GM23338 (cell line): ENCODE data around the gene SPEM2. TPM values are rescaled to one million over a fixed set of nuclear protein-coding genes. Genes with fewer than 3 reads are reported as not detected.

Experiments used
- ATAC-seq: fragments of 200-7000 bp; cut with Tn5 transposase; 3 replicates; pipeline ENCODE4 v1.9.1; 2020
- DNase-seq: peaks from one replicate; pipeline ENCODE4 v3.0.0-alpha.2; 2015; ENCODE audit warnings: low spot score
- H2AFZ ChIP-seq: fragments of 200-600 bp; sonication (generic); 2 replicates; pipeline ENCODE4 v1.8.0; 2016; ENCODE audit warnings: antibody characterized with exemption, mild to moderate bottlenecking, moderate library complexity
- H3F3A ChIP-seq: fragments of 200-600 bp; sonication (generic); replicated peaks from 2 replicates; pipeline ENCODE4 v1.8.0; 2017; ENCODE audit warnings: antibody characterized with exemption, mixed run types, low read depth
- H3K27ac ChIP-seq: fragments of 200-600 bp; sonication (generic); 2 replicates; pipeline ENCODE4 v1.6.1; 2016; ENCODE audit warnings: low read depth
- H3K27me3 ChIP-seq: fragments of 200-600 bp; sonication (generic); 2 replicates; pipeline ENCODE4 v1.8.0; 2016; ENCODE audit warnings: mild to moderate bottlenecking, mixed run types, moderate library complexity; ENCODE audit not compliant: insufficient read depth
- H3K36me3 ChIP-seq: fragments of 200-600 bp; sonication (generic); 2 replicates; pipeline ENCODE4 v1.8.0; 2016; ENCODE audit warnings: mild to moderate bottlenecking; ENCODE audit not compliant: insufficient read depth
- H3K4me1 ChIP-seq: fragments of 200-600 bp; sonication (generic); 2 replicates; pipeline ENCODE4 v1.8.0; 2016; ENCODE audit warnings: mild to moderate bottlenecking, moderate library complexity; ENCODE audit not compliant: insufficient read depth
- H3K4me2 ChIP-seq: fragments of 200-600 bp; sonication (generic); 2 replicates; pipeline ENCODE4 v1.7.1; 2017; ENCODE audit warnings: mixed run types
- H3K4me3 ChIP-seq: fragments of 200-600 bp; sonication (generic); 2 replicates; pipeline ENCODE4 v1.6.1; 2016; ENCODE audit warnings: mixed run types
- H3K79me2 ChIP-seq: fragments of 200-600 bp; sonication (generic); replicated peaks from 2 replicates; pipeline ENCODE4 v1.8.0; 2017; ENCODE audit warnings: mild to moderate bottlenecking; ENCODE audit not compliant: insufficient read depth
- H3K9me2 ChIP-seq: fragments of 200-600 bp; sonication (generic); 2 replicates; pipeline ENCODE4 v1.8.0; 2017; ENCODE audit not compliant: insufficient read depth
- H4K20me1 ChIP-seq: fragments of 200-600 bp; sonication (generic); replicated peaks from 2 replicates; pipeline ENCODE4 v1.8.0; 2017; ENCODE audit warnings: mild to moderate bottlenecking; ENCODE audit not compliant: insufficient read depth
- H3K27ac Mint-ChIP-seq: 2 replicates; pipeline ENCODE4 v1.8.0; 2020; ENCODE audit warnings: inconsistent platforms, mild to moderate bottlenecking, moderate library complexity, mixed read lengths
- H3K27me3 Mint-ChIP-seq: 3 replicates; pipeline ENCODE4 v1.8.0; 2022; ENCODE audit warnings: low read depth, mild to moderate bottlenecking, moderate library complexity, mixed read lengths, inconsistent platforms; ENCODE audit not compliant: insufficient read depth, poor library complexity
- H3K36me3 Mint-ChIP-seq: 3 replicates; pipeline ENCODE4 v1.8.0; 2021; ENCODE audit warnings: low read depth, mild to moderate bottlenecking, inconsistent platforms, moderate library complexity, mixed read lengths
- H3K4me1 Mint-ChIP-seq: 3 replicates; pipeline ENCODE4 v1.8.0; 2020; ENCODE audit warnings: mild to moderate bottlenecking, inconsistent platforms, mixed read lengths
- H3K4me3 Mint-ChIP-seq: 3 replicates; pipeline ENCODE4 v1.8.0; 2021; ENCODE audit warnings: moderate library complexity, mild to moderate bottlenecking, inconsistent platforms, mixed read lengths
- H3K9me3 Mint-ChIP-seq: 3 replicates; pipeline ENCODE4 v1.8.0; 2020; ENCODE audit warnings: moderate library complexity, mild to moderate bottlenecking, inconsistent platforms, mixed read lengths
- CREB1 ChIP-seq: fragments of 250-450 bp; sonication (Bioruptor Pico); IDR thresholded peaks from 2 replicates; pipeline ENCODE4 v1.5.0; 2020; ENCODE audit warnings: low read depth, mild to moderate bottlenecking, moderate library complexity
- EZH2 ChIP-seq: fragments of 200-600 bp; sonication (generic); IDR thresholded peaks from one replicate; pipeline ENCODE4 v1.8.0; 2017; ENCODE audit warnings: antibody characterized with exemption, mild to moderate bottlenecking, low read depth; ENCODE audit not compliant: unreplicated experiment
- JUNB ChIP-seq: IDR thresholded peaks from one replicate; pipeline ENCODE4 v1.6.1; 2016; ENCODE audit warnings: antibody characterized with exemption; ENCODE audit not compliant: unreplicated experiment
- NANOG ChIP-seq: IDR thresholded peaks from 2 replicates; pipeline ENCODE4 v1.6.1; 2016; ENCODE audit warnings: antibody characterized with exemption, borderline replicate concordance
- POLR2AphosphoS5 ChIP-seq: IDR thresholded peaks from 2 replicates; pipeline ENCODE4 v1.6.1; 2016; ENCODE audit warnings: antibody characterized with exemption, low read depth
- ZNF114 ChIP-seq: fragments of 250-450 bp; sonication (Bioruptor Pico); IDR thresholded peaks from 2 replicates; pipeline ENCODE4 v1.5.0; 2020; ENCODE audit warnings: mild to moderate bottlenecking, moderate library complexity
- polyA plus RNA-seq: library from polyadenylated mRNA; unstranded; fragments of >200 nt; fragmentation: Nextera tagmentation; extraction: Ambion mirVana; gene quantifications from 2 replicates; pipeline ENCODE4 v1.2.1, GENCODE V29; 2016
- total RNA-seq: library from RNA; depleted of rRNA; stranded (reverse); fragments of >200 nt; shearing (Covaris generic); gene quantifications from 2 replicates; pipeline ENCODE4 v1.2.3, GENCODE V29; 2014
- TF ChIP-seq, protein P1 (sequence below), 2 experiments: fragments of 200-600 bp in 1 of 2; sonication (generic) in 1 of 2; conservative IDR thresholded peaks; 2 replicates each; pipeline versions ENCODE4 v1.5.1 to v1.6.1; 2016 to 2017; ENCODE audit warnings: antibody characterized with exemption in 2 of 2, low read depth in 2 of 2, mild to moderate bottlenecking in 2 of 2, moderate library complexity in 1 of 2
- TF ChIP-seq, protein P2 (sequence below): IDR thresholded peaks from one replicate; pipeline ENCODE4 v1.6.1; 2018; ENCODE audit warnings: antibody characterized with exemption; ENCODE audit not compliant: unreplicated experiment

SPEM2 gene
- total and polyA plus RNA-seq, 2 experiments from 2014 or later = not detected

DNA sequence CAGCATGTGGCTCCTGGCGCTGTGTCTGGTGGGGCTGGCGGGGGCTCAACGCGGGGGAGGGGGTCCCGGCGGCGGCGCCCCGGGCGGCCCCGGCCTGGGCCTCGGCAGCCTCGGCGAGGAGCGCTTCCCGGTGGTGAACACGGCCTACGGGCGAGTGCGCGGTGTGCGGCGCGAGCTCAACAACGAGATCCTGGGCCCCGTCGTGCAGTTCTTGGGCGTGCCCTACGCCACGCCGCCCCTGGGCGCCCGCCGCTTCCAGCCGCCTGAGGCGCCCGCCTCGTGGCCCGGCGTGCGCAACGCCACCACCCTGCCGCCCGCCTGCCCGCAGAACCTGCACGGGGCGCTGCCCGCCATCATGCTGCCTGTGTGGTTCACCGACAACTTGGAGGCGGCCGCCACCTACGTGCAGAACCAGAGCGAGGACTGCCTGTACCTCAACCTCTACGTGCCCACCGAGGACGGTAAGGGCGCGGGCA, 17.1 kb upstream of the SPEM2 start:
- peaks cover 13% of the 10 kb centered on the region for H3F3A ChIP-seq
- no peaks in the 10 kb centered on the region; the same call in 1 of the 2 replicates for H4K20me1 ChIP-seq
- DNase-seq = peak; percentile 62
- peaks cover 8% of the 10 kb centered on the region; the same call in 1 of the 2 replicates for H3K79me2 ChIP-seq
- peak overlapping the region; percentile 57 for H3K4me3 ChIP-seq
- peaks cover 21% of the 10 kb centered on the region for H3K36me3 Mint-ChIP-seq
- H3K4me2 ChIP-seq = peak overlapping the region; percentile 81
- H2AFZ ChIP-seq = 0 out of 2 replicates have a peak overlapping the region, but pooled peaks have one; percentile 32
- peaks cover 18% of the 10 kb centered on the region for H3K27me3 Mint-ChIP-seq
- peak; percentile 7 for ATAC-seq
- peak overlapping the region; percentile 58; the same call in 2 of the 3 replicates for H3K4me3 Mint-ChIP-seq
- no peaks in the 10 kb centered on the region for H3K27me3 ChIP-seq
- H3K9me2 ChIP-seq = no peaks in the 10 kb centered on the region
- peaks cover 22% of the 10 kb centered on the region for H3K4me1 ChIP-seq
- H3K36me3 ChIP-seq = no peaks in the 10 kb centered on the region; the same call in 1 of the 2 replicates
- no peaks in the 10 kb centered on the region for H3K9me3 Mint-ChIP-seq
- peaks cover 36% of the 10 kb centered on the region for H3K4me1 Mint-ChIP-seq
- TF ChIP-seq, protein P1, sequence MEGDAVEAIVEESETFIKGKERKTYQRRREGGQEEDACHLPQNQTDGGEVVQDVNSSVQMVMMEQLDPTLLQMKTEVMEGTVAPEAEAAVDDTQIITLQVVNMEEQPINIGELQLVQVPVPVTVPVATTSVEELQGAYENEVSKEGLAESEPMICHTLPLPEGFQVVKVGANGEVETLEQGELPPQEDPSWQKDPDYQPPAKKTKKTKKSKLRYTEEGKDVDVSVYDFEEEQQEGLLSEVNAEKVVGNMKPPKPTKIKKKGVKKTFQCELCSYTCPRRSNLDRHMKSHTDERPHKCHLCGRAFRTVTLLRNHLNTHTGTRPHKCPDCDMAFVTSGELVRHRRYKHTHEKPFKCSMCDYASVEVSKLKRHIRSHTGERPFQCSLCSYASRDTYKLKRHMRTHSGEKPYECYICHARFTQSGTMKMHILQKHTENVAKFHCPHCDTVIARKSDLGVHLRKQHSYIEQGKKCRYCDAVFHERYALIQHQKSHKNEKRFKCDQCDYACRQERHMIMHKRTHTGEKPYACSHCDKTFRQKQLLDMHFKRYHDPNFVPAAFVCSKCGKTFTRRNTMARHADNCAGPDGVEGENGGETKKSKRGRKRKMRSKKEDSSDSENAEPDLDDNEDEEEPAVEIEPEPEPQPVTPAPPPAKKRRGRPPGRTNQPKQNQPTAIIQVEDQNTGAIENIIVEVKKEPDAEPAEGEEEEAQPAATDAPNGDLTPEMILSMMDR (conservative IDR thresholded peaks at IDR 0.05; ENCODE audit: low read depth in 2 of 2) = peak in 1 of 2 experiments; percentile 24; a peak in 1 of 4 replicates
- TF ChIP-seq ZNF114 (CRISPR knock-in tag) = no peak
- no peak for TF ChIP-seq JUNB
- TF ChIP-seq NANOG = no peak
- H3K27ac Mint-ChIP-seq = no peak overlapping the region
- no peak overlapping the region for H3K27ac ChIP-seq

DNA sequence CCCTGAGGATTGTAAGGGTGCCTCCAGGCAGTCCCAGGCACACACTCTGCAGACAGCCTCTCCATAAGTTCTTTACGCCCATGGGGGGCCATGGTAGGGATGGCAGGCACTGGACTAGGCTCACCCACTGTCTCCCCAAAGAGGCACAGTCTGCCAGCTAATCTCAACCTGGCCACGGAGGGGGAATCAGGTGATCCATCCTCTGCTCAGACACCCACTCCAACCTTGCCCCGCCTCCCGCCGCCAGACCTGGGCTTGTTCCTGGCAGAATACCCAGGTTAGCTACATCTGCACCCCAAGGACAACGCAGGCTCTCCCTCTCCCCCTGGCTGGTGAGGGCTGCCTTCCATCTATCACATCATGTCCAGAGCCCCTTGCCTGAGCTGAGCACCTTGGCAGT, 16.6 kb upstream of the SPEM2 start:
- H3K4me2 ChIP-seq = peak overlapping the region; percentile 81
- H3K9me2 ChIP-seq = no peaks in the 10 kb centered on the region
- H3K4me3 ChIP-seq = peak overlapping the region; percentile 57
- Mint-ChIP-seq H3K9me3 (no peaks in the 10 kb centered on the region), H3K4me1 (peaks cover 36% of the 10 kb centered on the region), H3K36me3 (peaks cover 21% of the 10 kb centered on the region), H3K27ac (no peak overlapping the region), H3K4me3 (peak overlapping the region; percentile 49), H3K27me3 (peaks cover 18% of the 10 kb centered on the region)
- H3F3A ChIP-seq = peaks cover 13% of the 10 kb centered on the region
- H2AFZ ChIP-seq = 0 out of 2 replicates have a peak overlapping the region, but pooled peaks have one; percentile 32
- H3K27me3 ChIP-seq = no peaks in the 10 kb centered on the region
- DNase-seq = no peak
- H3K4me1 ChIP-seq = peaks cover 22% of the 10 kb centered on the region
- H4K20me1 ChIP-seq = no peaks in the 10 kb centered on the region; the same call in 1 of the 2 replicates
- ATAC-seq = no peak
- TF ChIP-seq POLR2AphosphoS5 (no peak), JUNB (no peak), CREB1 (CRISPR knock-in tag) (no peak), EZH2 (no peak)
- TF ChIP-seq, protein P2, sequence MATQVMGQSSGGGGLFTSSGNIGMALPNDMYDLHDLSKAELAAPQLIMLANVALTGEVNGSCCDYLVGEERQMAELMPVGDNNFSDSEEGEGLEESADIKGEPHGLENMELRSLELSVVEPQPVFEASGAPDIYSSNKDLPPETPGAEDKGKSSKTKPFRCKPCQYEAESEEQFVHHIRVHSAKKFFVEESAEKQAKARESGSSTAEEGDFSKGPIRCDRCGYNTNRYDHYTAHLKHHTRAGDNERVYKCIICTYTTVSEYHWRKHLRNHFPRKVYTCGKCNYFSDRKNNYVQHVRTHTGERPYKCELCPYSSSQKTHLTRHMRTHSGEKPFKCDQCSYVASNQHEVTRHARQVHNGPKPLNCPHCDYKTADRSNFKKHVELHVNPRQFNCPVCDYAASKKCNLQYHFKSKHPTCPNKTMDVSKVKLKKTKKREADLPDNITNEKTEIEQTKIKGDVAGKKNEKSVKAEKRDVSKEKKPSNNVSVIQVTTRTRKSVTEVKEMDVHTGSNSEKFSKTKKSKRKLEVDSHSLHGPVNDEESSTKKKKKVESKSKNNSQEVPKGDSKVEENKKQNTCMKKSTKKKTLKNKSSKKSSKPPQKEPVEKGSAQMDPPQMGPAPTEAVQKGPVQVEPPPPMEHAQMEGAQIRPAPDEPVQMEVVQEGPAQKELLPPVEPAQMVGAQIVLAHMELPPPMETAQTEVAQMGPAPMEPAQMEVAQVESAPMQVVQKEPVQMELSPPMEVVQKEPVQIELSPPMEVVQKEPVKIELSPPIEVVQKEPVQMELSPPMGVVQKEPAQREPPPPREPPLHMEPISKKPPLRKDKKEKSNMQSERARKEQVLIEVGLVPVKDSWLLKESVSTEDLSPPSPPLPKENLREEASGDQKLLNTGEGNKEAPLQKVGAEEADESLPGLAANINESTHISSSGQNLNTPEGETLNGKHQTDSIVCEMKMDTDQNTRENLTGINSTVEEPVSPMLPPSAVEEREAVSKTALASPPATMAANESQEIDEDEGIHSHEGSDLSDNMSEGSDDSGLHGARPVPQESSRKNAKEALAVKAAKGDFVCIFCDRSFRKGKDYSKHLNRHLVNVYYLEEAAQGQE = no peak
- H3K27ac ChIP-seq = no peak overlapping the region
- H3K79me2 ChIP-seq = peaks cover 8% of the 10 kb centered on the region; the same call in 1 of the 2 replicates
- H3K36me3 ChIP-seq = no peaks in the 10 kb centered on the region; the same call in 1 of the 2 replicates
